ENCODE results near the gene MUC20.

MUC20 gene

GRCh38 chr3:195699860-195700259 is 20.9 kb upstream of the MUC20 start:
- H3K4me1 ChIP-seq, result no peaks in the 10 kb centered on the region
- no peak overlapping the region for H3K4me3 ChIP-seq (ENCODE audit: low read depth, low read length)
- TF ChIP-seq CTCF (IDR thresholded peaks at IDR 0.05; ENCODE audit: low read depth, low read length), result no peak
- no peaks in the 10 kb centered on the region for H3K9me3 ChIP-seq
- peaks cover 5% of the 10 kb centered on the region; the same call in 1 of the 2 replicates for H3K36me3 ChIP-seq
- H3K27me3 ChIP-seq, result no peaks in the 10 kb centered on the region
- no peak for DNase-seq

GRCh38 chr3:195700319-195700718 is 20.5 kb upstream of the MUC20 start:
- Histone ChIP-seq H3K9me3 (no peaks in the 10 kb centered on the region), H3K4me3 (ENCODE audit: low read depth, low read length) (no peak overlapping the region), H3K27me3 (no peaks in the 10 kb centered on the region), H3K4me1 (no peaks in the 10 kb centered on the region), H3K36me3 (peaks cover 3% of the 10 kb centered on the region; the same call in 1 of the 2 replicates)
- TF ChIP-seq CTCF (IDR thresholded peaks at IDR 0.05; ENCODE audit: low read depth, low read length), result no peak
- no peak for DNase-seq

- DNase-seq, result no peak
- Histone ChIP-seq H3K4me1 (no peaks in the 10 kb centered on the region), H3K4me3 (ENCODE audit: low read depth, low read length) (no peak overlapping the region), H3K27me3 (no peaks in the 10 kb centered on the region), H3K9me3 (no peaks in the 10 kb centered on the region), H3K36me3 (no peaks in the 10 kb centered on the region)
- TF ChIP-seq CTCF (IDR thresholded peaks at IDR 0.05; ENCODE audit: low read depth, low read length), result no peak
Observed at GRCh38 chr3:195701042-195701915, 19.5 kb upstream of the MUC20 start.

GRCh38 chr3:195703776-195704175 is 17.0 kb upstream of the MUC20 start:
- Histone ChIP-seq H3K4me1 (no peaks in the 10 kb centered on the region), H3K9me3 (no peaks in the 10 kb centered on the region), H3K4me3 (ENCODE audit: low read depth, low read length) (no peak overlapping the region), H3K27me3 (no peaks in the 10 kb centered on the region), H3K36me3 (no peaks in the 10 kb centered on the region)
- DNase-seq, result no peak
- TF ChIP-seq CTCF (IDR thresholded peaks at IDR 0.05; ENCODE audit: low read depth, low read length), result no peak

GRCh38 chr3:195704433-195704999 is 16.3 kb upstream of the MUC20 start:
- Histone ChIP-seq H3K9me3 (no peaks in the 10 kb centered on the region), H3K4me1 (no peaks in the 10 kb centered on the region), H3K36me3 (no peaks in the 10 kb centered on the region), H3K4me3 (ENCODE audit: low read depth, low read length) (no peak overlapping the region), H3K27me3 (no peaks in the 10 kb centered on the region)
- DNase-seq, result no peak
- TF ChIP-seq CTCF (IDR thresholded peaks at IDR 0.05; ENCODE audit: low read depth, low read length), result no peak
